ENCODE measurements around the gene NDUFS7.

GRCh38 chr19:1397838-1398237, 14.1 kb downstream of the NDUFS7 start:
- no peak for TF ChIP-seq CTCF (IDR thresholded peaks at IDR 0.05)
- no peak for TF ChIP-seq POLR2A (IDR thresholded peaks at IDR 0.05)
